Heart right ventricle (tissue), 16 donors: ENCODE measurements around the gene CHST14. TPM values are rescaled to one million over a fixed set of nuclear protein-coding genes. Genes with fewer than 3 reads are reported as not detected.

Experiments
- ATAC-seq, 8 donors: fragments of 200-7000 bp; cut with Tn5 transposase; one replicate each; pipeline ENCODE4 v1.9.1; 2020; ENCODE audit warnings: mild to moderate bottlenecking in 8 of 8, moderate library complexity in 8 of 8, moderate number of reproducible peaks in 1 of 8
- DNase-seq, 2 donors: peaks; one replicate each; pipeline ENCODE4 v3.0.0-alpha.2; 2020
- H3K27ac ChIP-seq, 10 donors: fragments of 200-600 bp; sonication (generic) in 2 of 10; one replicate each; pipeline versions ENCODE4 v1.5.0 to v1.8.0; 2020 to 2022; ENCODE audit warnings: mild to moderate bottlenecking in 3 of 10
- H3K27me3 ChIP-seq, 7 donors: fragments of 200-600 bp; one replicate each; pipeline ENCODE4 v1.8.0; 2021 to 2022; ENCODE audit warnings: mild to moderate bottlenecking in 2 of 7
- H3K36me3 ChIP-seq, 9 donors: fragments of 200-600 bp; sonication (generic) in 1 of 9; one replicate each; pipeline versions ENCODE4 v1.5.0 to v1.8.0; 2020 to 2022; ENCODE audit warnings: mild to moderate bottlenecking in 2 of 9
- H3K4me1 ChIP-seq, 9 donors: fragments of 200-600 bp; sonication (generic) in 1 of 9; one replicate each; pipeline versions ENCODE4 v1.5.0 to v1.8.0; 2020 to 2022; ENCODE audit warnings: mild to moderate bottlenecking in 4 of 9
- H3K4me3 ChIP-seq, 10 donors: fragments of 200-600 bp; sonication (generic) in 2 of 10; one replicate each; pipeline versions ENCODE4 v1.5.0 to v1.8.0; 2020 to 2022; ENCODE audit warnings: mild to moderate bottlenecking in 7 of 10, moderate library complexity in 2 of 10
- H3K9me3 ChIP-seq, 11 donors: fragments of 200-600 bp in 10 of 11; sonication (generic) in 2 of 11; one replicate each; pipeline versions ENCODE4 v1.5.0 to v1.8.0; 2013 to 2022; ENCODE audit warnings: mild to moderate bottlenecking in 2 of 11, control low read depth in 1 of 11, moderate library complexity in 1 of 11
- WGBS, 2 donors: extraction: QIAGEN DNeasy Blood & Tissue Kit; methylation state at CpG; one replicate each; pipeline ENCODE4 v1.1.7; 2013; ENCODE audit warnings: inconsistent platforms in 1 of 2; 5-methylcytosine and 5-hydroxymethylcytosine counted together
- intact Hi-C, 10 donors: fragments of 100-400 bp; cut with DNase I; formaldehyde crosslinking; loops; one replicate each; pipeline versions ENCODE4 v1.11.1 to v1.14.2; 2022
- polyA plus RNA-seq, 2 donors: library from polyadenylated mRNA; stranded (reverse); fragments of 200-250 nt; gene quantifications; one replicate each; pipeline ENCODE4 v1.2.3, GENCODE V29; 2013
- total RNA-seq, 10 donors: library from RNA; stranded (reverse); fragmentation: NEBNext Ultra II Directional in 3 of 10; extraction: Animal tissue kit (Norgen Biotek cat#: 25700) in 3 of 10; gene quantifications; one replicate each; pipeline versions ENCODE4 v1.2.1 to v1.2.4, GENCODE V29; 2021 to 2023
- TF ChIP-seq, protein P1 (sequence below), 9 donors: fragments of 200-600 bp; sonication (generic) in 2 of 9; IDR thresholded peaks; one replicate each; pipeline versions ENCODE4 v1.5.0 to v1.8.0; 2021 to 2022; ENCODE audit warnings: antibody characterized with exemption in 9 of 9, mild to moderate bottlenecking in 5 of 9, moderate library complexity in 1 of 9
- donor health status: Arrhythmogenic right ventricular cardiomyopathy.
- donor health status: ischemic (EF 13 %, LVEDD 7.1; RV severe dilation, severe dysfunction).
- donor health status: healthy with polysubstance abuse.
- donor health status: DM: no; HTN: yes; CAD: no.
- donor health status: DM: no; HTN: no; CAD: no.
- donor health status: ischemic (EF 25% LVEDD 6.9; RV normal size, moderate dysfunction).
- donor health status: ischemic (EF 25% LVEDD 5.7; RV mildly dilated, moderate dysfunction).
- donor health status: healthy.
- donor health status: DM: yes; HTN: yes; CAD: no.
- donor health status: Ischemic cardiomyopathy.
- donor health status: ischemic (EF 35%, LVEDD 5.7; RV mildly dilated, moderate dysfunction).
- donor health status: nonischemic (EF 11% LVEDD 7.7; RV severe dilation, severe dysfunction).
- donor health status: DM: yes; HTN: yes; CAD: no.
- donor health status: PGD.
- donor health status: ischemic (EF 29% LVEDD 5.4; RV normal size, mild dysfunction).
- donor health status: nonischemic (EF 23%, LVEDD 6.1; RV moderate dilation, normal function).

CHST14 gene
- total and polyA plus RNA-seq, 12 donors = 5.3 to 11.5 (median 8.9) TPM

DNA sequence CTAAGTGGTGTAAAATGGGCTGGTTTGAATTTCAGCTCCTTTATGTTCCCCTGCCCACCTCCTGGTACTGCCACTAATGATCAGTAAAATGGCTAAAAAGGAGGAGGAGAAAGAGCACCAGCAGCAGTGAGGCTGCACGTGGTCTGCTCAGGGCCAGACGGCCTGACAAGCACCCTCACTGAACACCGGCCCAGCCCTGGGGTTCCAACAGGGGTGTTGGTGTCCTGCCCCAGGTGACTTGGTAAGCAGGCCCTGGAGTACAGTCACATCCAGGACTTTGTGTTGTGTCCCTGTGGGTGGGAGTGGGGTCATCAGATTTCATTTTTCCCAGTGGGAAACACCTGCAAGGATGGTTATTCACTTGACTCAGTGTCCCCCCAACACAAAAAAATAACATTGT, 24.6 kb upstream of the CHST14 start:
- TF ChIP-seq, protein P1, sequence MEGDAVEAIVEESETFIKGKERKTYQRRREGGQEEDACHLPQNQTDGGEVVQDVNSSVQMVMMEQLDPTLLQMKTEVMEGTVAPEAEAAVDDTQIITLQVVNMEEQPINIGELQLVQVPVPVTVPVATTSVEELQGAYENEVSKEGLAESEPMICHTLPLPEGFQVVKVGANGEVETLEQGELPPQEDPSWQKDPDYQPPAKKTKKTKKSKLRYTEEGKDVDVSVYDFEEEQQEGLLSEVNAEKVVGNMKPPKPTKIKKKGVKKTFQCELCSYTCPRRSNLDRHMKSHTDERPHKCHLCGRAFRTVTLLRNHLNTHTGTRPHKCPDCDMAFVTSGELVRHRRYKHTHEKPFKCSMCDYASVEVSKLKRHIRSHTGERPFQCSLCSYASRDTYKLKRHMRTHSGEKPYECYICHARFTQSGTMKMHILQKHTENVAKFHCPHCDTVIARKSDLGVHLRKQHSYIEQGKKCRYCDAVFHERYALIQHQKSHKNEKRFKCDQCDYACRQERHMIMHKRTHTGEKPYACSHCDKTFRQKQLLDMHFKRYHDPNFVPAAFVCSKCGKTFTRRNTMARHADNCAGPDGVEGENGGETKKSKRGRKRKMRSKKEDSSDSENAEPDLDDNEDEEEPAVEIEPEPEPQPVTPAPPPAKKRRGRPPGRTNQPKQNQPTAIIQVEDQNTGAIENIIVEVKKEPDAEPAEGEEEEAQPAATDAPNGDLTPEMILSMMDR (IDR thresholded peaks at IDR 0.05) = no peak
- peaks cover 3 to 65% (median 43%) of the 10 kb centered on the region in 9 donors for H3K4me1 ChIP-seq
- H3K9me3 ChIP-seq = no peaks in the 10 kb centered on the region
- peaks cover 0 to 9% (median 0%) of the 10 kb centered on the region in 7 donors for H3K27me3 ChIP-seq
- no peaks in the 10 kb centered on the region for H3K36me3 ChIP-seq
- no peak for ATAC-seq
- H3K4me3 ChIP-seq = no peak overlapping the region
- H3K27ac ChIP-seq = peak overlapping the region in 6 of 10 donors; percentile 3 to 58 (median 46)
- DNase-seq = no peak
- 56 to 57% methylated on average over 3 of the region's 3 CpGs for WGBS, 2 donors
- intact Hi-C loops = loop anchor here in 2 of 10 donors (5.0 to 10.0 kb wide), 2 partner anchors 59 to 61 kb away; no protein-coding TSS in a partner anchor

DNA sequence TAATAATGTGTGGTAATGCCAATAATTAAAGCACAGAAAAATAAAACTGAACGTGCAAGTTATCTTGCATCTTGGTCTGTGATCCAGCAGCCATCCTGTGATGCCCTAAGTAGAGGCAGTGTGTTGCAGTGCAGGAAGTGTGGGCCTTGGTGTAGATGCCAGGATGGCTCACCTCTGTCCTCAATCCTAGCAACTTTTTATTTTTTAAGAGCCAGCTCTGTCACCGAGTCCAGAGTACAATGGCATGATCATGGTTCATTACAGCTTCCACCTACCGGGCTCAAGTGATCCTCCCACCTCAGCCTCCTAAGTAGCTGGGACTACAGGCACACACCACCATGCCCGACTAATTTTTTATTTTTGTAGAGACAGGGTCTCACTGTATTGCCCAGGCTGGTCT, 22.4 kb upstream of the CHST14 start:
- TF ChIP-seq, protein P1 (IDR thresholded peaks at IDR 0.05) = no peak
- DNase-seq = no peak
- Histone ChIP-seq H3K4me3 (no peak overlapping the region), H3K27me3 (no peaks in the 10 kb centered on the region), H3K9me3 (no peaks in the 10 kb centered on the region), H3K36me3 (no peaks in the 10 kb centered on the region), H3K27ac (no peak overlapping the region), H3K4me1 (peaks cover 4 to 72% (median 50%) of the 10 kb centered on the region in 9 donors)
- intact Hi-C loops = loop anchor here in 2 of 10 donors (5.0 to 10.0 kb wide), 2 partner anchors 56 to 59 kb away; no protein-coding TSS in a partner anchor
- 96 to 97% methylated on average over 4 of the region's 4 CpGs for WGBS, 2 donors
- no peak for ATAC-seq

DNA sequence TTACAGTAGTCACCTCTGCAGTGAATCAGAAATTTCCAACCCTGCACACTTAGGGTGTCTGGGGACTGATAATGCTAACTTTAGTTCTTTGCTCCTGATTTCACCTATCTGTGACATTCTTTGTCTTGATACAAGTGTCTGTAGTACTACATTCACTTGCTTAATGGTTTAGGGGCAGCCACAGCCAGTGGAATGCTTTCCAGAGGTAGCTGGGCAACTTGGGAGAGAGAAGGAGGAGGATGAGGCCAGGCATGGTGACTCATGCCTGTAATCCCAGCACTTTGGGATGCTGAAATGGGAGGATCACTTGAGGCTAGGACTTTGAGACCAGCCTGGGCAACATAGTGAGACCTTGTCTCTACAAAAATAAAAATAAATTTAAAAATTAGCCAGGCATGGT, 21.5 kb upstream of the CHST14 start:
- Histone ChIP-seq H3K4me3 (no peak overlapping the region), H3K27me3 (no peaks in the 10 kb centered on the region), H3K36me3 (no peaks in the 10 kb centered on the region), H3K9me3 (no peaks in the 10 kb centered on the region), H3K27ac (no peak overlapping the region), H3K4me1 (peaks cover 4 to 70% (median 50%) of the 10 kb centered on the region in 9 donors)
- DNase-seq = no peak
- TF ChIP-seq, protein P1 (IDR thresholded peaks at IDR 0.05) = no peak
- ATAC-seq = no peak
- intact Hi-C loops = loop anchor here in 2 of 10 donors (5.0 to 10.0 kb wide), 2 partner anchors 56 to 58 kb away; no protein-coding TSS in a partner anchor

DNA sequence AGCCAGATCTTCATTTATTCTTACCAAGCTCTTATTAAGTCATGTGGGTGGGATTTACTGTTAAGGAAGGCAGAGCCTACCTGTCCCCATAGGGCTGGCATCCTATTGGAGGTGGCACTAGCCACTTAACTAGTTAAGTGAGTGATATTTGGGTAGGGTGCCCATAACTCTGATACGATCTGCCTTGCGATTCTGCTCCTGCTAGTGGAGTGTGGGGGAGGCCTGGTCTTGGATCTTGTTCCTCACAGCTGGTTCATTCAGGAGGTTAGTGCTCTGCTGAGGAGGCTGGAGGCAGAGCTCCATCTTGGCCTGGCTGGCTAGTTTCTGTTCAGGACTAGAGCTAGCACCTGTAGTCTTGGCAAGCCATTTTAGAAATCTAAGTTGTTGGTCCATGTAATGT, 20.7 kb upstream of the CHST14 start:
- no peaks in the 10 kb centered on the region for H3K9me3 ChIP-seq
- DNase-seq = no peak
- H3K36me3 ChIP-seq = no peaks in the 10 kb centered on the region
- H3K4me3 ChIP-seq = no peak overlapping the region
- WGBS, 2 donors = 86 to 94% methylated on average over 2 of the region's 2 CpGs
- no peaks in the 10 kb centered on the region for H3K27me3 ChIP-seq
- intact Hi-C loops = loop anchor here in 2 of 10 donors (10.0 kb wide), 1 partner anchor 55 kb away; no protein-coding TSS in a partner anchor
- no peak for ATAC-seq
- peaks cover 7 to 70% (median 50%) of the 10 kb centered on the region in 9 donors for H3K4me1 ChIP-seq
- H3K27ac ChIP-seq = no peak overlapping the region
- TF ChIP-seq, protein P1 (IDR thresholded peaks at IDR 0.05) = no peak
